H9 (cell line): ENCODE data around the gene SLC38A5. TPM values are rescaled to one million over a fixed set of nuclear protein-coding genes. Genes with fewer than 3 reads are reported as not detected.
"Not testable (repeated sequence)": the region's sequence is repeated elsewhere in the genome, so short reads cannot be mapped to it uniquely, and the experiment has no call there.

Experiments
- DNase-seq: peaks from one replicate; pipeline ENCODE4 v3.0.0-alpha.2; 2017
- H2AFZ ChIP-seq: one replicate; pipeline ENCODE4 v1.6.1; 2013; ENCODE audit warnings: mild to moderate bottlenecking, low read length, control low read depth, moderate library complexity
- H2AK5ac ChIP-seq: 2 replicates; pipeline ENCODE4 v1.6.1; 2013; ENCODE audit warnings: low read length, control low read depth, mixed read lengths; ENCODE audit not compliant: insufficient read length
- H2BK120ac ChIP-seq: one replicate; pipeline ENCODE4 v1.6.1; 2013; ENCODE audit warnings: low read depth, mild to moderate bottlenecking, low read length, control low read depth, inconsistent platforms; ENCODE audit not compliant: poor library complexity, severe bottlenecking
- H2BK12ac ChIP-seq: 2 replicates; pipeline ENCODE4 v1.6.1; 2013; ENCODE audit warnings: low read length, control low read depth, mixed read lengths, low read depth; ENCODE audit not compliant: insufficient read length
- H2BK15ac ChIP-seq: 2 replicates; pipeline ENCODE4 v1.6.1; 2013; ENCODE audit warnings: low read depth, low read length, control low read depth
- H2BK20ac ChIP-seq: one replicate; pipeline ENCODE4 v1.6.1; 2013; ENCODE audit warnings: low read depth, mild to moderate bottlenecking, low read length, control low read depth, inconsistent platforms; ENCODE audit not compliant: poor library complexity, severe bottlenecking
- H2BK5ac ChIP-seq: 2 replicates; pipeline ENCODE4 v1.6.1; 2013; ENCODE audit warnings: low read length, control low read depth, mixed read lengths; ENCODE audit not compliant: insufficient read length
- H3K14ac ChIP-seq: 2 replicates; pipeline ENCODE4 v1.6.1; 2013; ENCODE audit warnings: low read length, control low read depth; ENCODE audit not compliant: insufficient read depth
- H3K18ac ChIP-seq: 2 replicates; pipeline ENCODE4 v1.6.1; 2013; ENCODE audit warnings: low read depth, mild to moderate bottlenecking, mixed read lengths, low read length, control low read depth; ENCODE audit not compliant: insufficient read length
- H3K23ac ChIP-seq: 2 replicates; pipeline ENCODE4 v1.6.1; 2013; ENCODE audit warnings: low read length, control low read depth, mixed read lengths, low read depth; ENCODE audit not compliant: insufficient read length
- H3K23me2 ChIP-seq: 2 replicates; pipeline ENCODE4 v1.6.1; 2013; ENCODE audit warnings: low read depth, mild to moderate bottlenecking, mixed read lengths, low read length, control low read depth; ENCODE audit not compliant: insufficient read length, poor library complexity, severe bottlenecking
- H3K27ac ChIP-seq: 2 replicates; pipeline ENCODE4 v1.5.1; 2013; ENCODE audit warnings: low read length, control low read depth, mixed read lengths, low read depth; ENCODE audit not compliant: insufficient read length
- H3K27me3 ChIP-seq: 2 replicates; pipeline ENCODE4 v1.6.1; 2013; ENCODE audit warnings: low read length, control low read depth, inconsistent platforms; ENCODE audit not compliant: insufficient read depth
- H3K4ac ChIP-seq: 2 replicates; pipeline ENCODE4 v1.6.1; 2013; ENCODE audit warnings: low read depth, mild to moderate bottlenecking, control low read depth, inconsistent platforms, low read length, moderate library complexity
- H3K4me1 ChIP-seq: 2 replicates; pipeline ENCODE4 v1.6.1; 2013; ENCODE audit warnings: low read length, control low read depth, inconsistent platforms; ENCODE audit not compliant: insufficient read depth
- H3K4me2 ChIP-seq: 2 replicates; pipeline ENCODE4 v1.6.1; 2013; ENCODE audit warnings: low read length, control low read depth, mixed read lengths; ENCODE audit not compliant: insufficient read length, insufficient read depth
- H3K56ac ChIP-seq: 2 replicates; pipeline ENCODE4 v1.6.1; 2013; ENCODE audit warnings: low read depth, mild to moderate bottlenecking, mixed read lengths, low read length, control low read depth; ENCODE audit not compliant: insufficient read length
- H3K79me1 ChIP-seq: 2 replicates; pipeline ENCODE4 v1.6.1; 2013; ENCODE audit warnings: low read depth, mild to moderate bottlenecking, moderate library complexity, low read length, control low read depth, inconsistent platforms; ENCODE audit not compliant: insufficient read depth, poor library complexity, severe bottlenecking
- H3K79me2 ChIP-seq: 2 replicates; pipeline ENCODE4 v1.6.1; 2013; ENCODE audit warnings: low read length, control low read depth, inconsistent platforms; ENCODE audit not compliant: insufficient read depth
- H3K9ac ChIP-seq: 2 replicates; pipeline ENCODE4 v1.6.1; 2013; ENCODE audit warnings: low read length, control low read depth, mixed read lengths; ENCODE audit not compliant: insufficient read length; ENCODE audit errors: extremely low read depth
- H3K9me3 ChIP-seq: one replicate; pipeline ENCODE4 v1.6.1; 2013; ENCODE audit warnings: low read depth, low read length, inconsistent platforms; ENCODE audit not compliant: control insufficient read depth
- H3T11ph ChIP-seq: one replicate; pipeline ENCODE4 v1.6.1; 2013; ENCODE audit warnings: mild to moderate bottlenecking, low read length, control low read depth, inconsistent platforms
- H4K20me1 ChIP-seq: one replicate; pipeline ENCODE4 v1.6.1; 2013; ENCODE audit not compliant: control insufficient read depth, insufficient read length, insufficient read depth
- H4K5ac ChIP-seq: 2 replicates; pipeline ENCODE4 v1.6.1; 2013; ENCODE audit warnings: low read depth, mild to moderate bottlenecking, mixed read lengths, low read length, control low read depth; ENCODE audit not compliant: insufficient read length
- H4K8ac ChIP-seq: replicated peaks from 2 replicates; pipeline ENCODE4 v1.6.1; 2013; ENCODE audit warnings: low read length, control low read depth, mixed read lengths, low read depth; ENCODE audit not compliant: insufficient read length
- H4K91ac ChIP-seq: 2 replicates; pipeline ENCODE4 v1.6.1; 2013; ENCODE audit warnings: low read depth, mild to moderate bottlenecking, moderate library complexity, mixed read lengths, low read length, control low read depth; ENCODE audit not compliant: insufficient read length
- H3K27ac Mint-ChIP-seq, 3 experiments: 2 replicates in 2 of 3; 3 replicates in 1 of 3; pipeline ENCODE4 v1.8.0; 2020 to 2021; ENCODE audit warnings: mixed read lengths in 3 of 3, mild to moderate bottlenecking in 1 of 3, moderate library complexity in 1 of 3
- H3K27me3 Mint-ChIP-seq: 2 replicates; pipeline ENCODE4 v1.8.0; 2021; ENCODE audit warnings: low read depth, mild to moderate bottlenecking, moderate library complexity, mixed read lengths
- H3K36me3 Mint-ChIP-seq, 3 experiments: 2 replicates in 2 of 3; 3 replicates in 1 of 3; pipeline ENCODE4 v1.8.0; 2020 to 2021; ENCODE audit warnings: low read depth in 3 of 3, mixed read lengths in 3 of 3; ENCODE audit not compliant: insufficient read depth in 1 of 3
- H3K4me1 Mint-ChIP-seq, 2 experiments: 2 replicates each; pipeline ENCODE4 v1.8.0; 2020; ENCODE audit warnings: mixed read lengths in 2 of 2
- H3K4me3 Mint-ChIP-seq, 2 experiments: 2 replicates in 1 of 2; 3 replicates in 1 of 2; pipeline ENCODE4 v1.8.0; 2020 to 2021; ENCODE audit warnings: mild to moderate bottlenecking in 2 of 2, mixed read lengths in 2 of 2, moderate library complexity in 1 of 2
- H3K9me3 Mint-ChIP-seq, 2 experiments: 2 replicates in 1 of 2; 3 replicates in 1 of 2; pipeline ENCODE4 v1.8.0; 2020; ENCODE audit warnings: mild to moderate bottlenecking in 2 of 2, mixed read lengths in 2 of 2, moderate library complexity in 1 of 2
- WGBS: extraction: QIAGEN DNeasy Blood & Tissue Kit; methylation state at CpG from one replicate; pipeline ENCODE4 v1.1.7; 2013; ENCODE audit warnings: missing lambda C conversion rate, low lambda C conversion rate, mixed read lengths; ENCODE audit not compliant: insufficient read length; ENCODE audit errors: extremely low coverage; 5-methylcytosine and 5-hydroxymethylcytosine counted together
- total RNA-seq: library from RNA; stranded (reverse); gene quantifications from 2 replicates; pipeline ENCODE4 v1.2.1, GENCODE V29; 2021

The SLC38A5 gene
- total RNA-seq, 1 experiment from 2014 or later = 28.3 TPM

- not testable (repeated sequence) for H2BK20ac ChIP-seq, H3K9ac ChIP-seq, H3K18ac ChIP-seq, H3K56ac ChIP-seq, H3K79me2 ChIP-seq, H3K9me3 ChIP-seq, H3K4ac ChIP-seq, H3K4me2 ChIP-seq, H3K4me1 Mint-ChIP-seq, H3K27me3 Mint-ChIP-seq, H4K5ac ChIP-seq, DNase-seq, H4K91ac ChIP-seq, H3K4me1 ChIP-seq, H3K36me3 Mint-ChIP-seq, H3K27me3 ChIP-seq, H3K79me1 ChIP-seq, H2BK120ac ChIP-seq, H2BK5ac ChIP-seq, H2BK12ac ChIP-seq, H3T11ph ChIP-seq, H3K23me2 ChIP-seq, H4K20me1 ChIP-seq, H3K9me3 Mint-ChIP-seq, H2BK15ac ChIP-seq, H3K23ac ChIP-seq, H3K27ac ChIP-seq, H3K4me3 Mint-ChIP-seq, H2AK5ac ChIP-seq, H3K27ac Mint-ChIP-seq, H4K8ac ChIP-seq, H3K14ac ChIP-seq, H2AFZ ChIP-seq
- WGBS = no CpG with 5 or more reads among the region's 15 CpGs
Observed at GRCh38 chrX:48411860-48412259, 58.2 kb downstream of the SLC38A5 start, which contains the start of gene SSX4B. TSS of gene SSX4B (minus strand) at chrX:48411960. CDS start at chrX:48411372, 588 bp downstream.

Other genes starting within 250 kb of the SLC38A5 start
- gene SSX1, start 214.9 kb downstream of the SLC38A5 start, total RNA-seq = not detected in 2 replicates
- gene SSX3, start 113.6 kb downstream of the SLC38A5 start, total RNA-seq = not detected in 2 replicates
- gene SSX4, start 86.7 kb downstream of the SLC38A5 start, total RNA-seq = 0.29 TPM in 1 of 2 replicates, not detected in the other
- 0.29 TPM in 1 of 2 replicates, not detected in the other for gene SSX4B, start 58.3 kb downstream of the SLC38A5 start, total RNA-seq
- 49.4 and 52.8 TPM in 2 replicates for gene FTSJ1, start 5.9 kb upstream of the SLC38A5 start, total RNA-seq
- 12.6 and 13.2 TPM in 2 replicates for gene PORCN, start 38.7 kb upstream of the SLC38A5 start, total RNA-seq
- 117 and 124 TPM in 2 replicates for gene EBP, start 51.5 kb upstream of the SLC38A5 start, total RNA-seq
- gene TBC1D25, start 69.5 kb upstream of the SLC38A5 start, total RNA-seq = 9.6 and 10.2 TPM in 2 replicates
- gene RBM3, start 104.2 kb upstream of the SLC38A5 start, total RNA-seq = 259 and 264 TPM in 2 replicates
- gene WDR13, start 127.2 kb upstream of the SLC38A5 start, total RNA-seq = 29.4 and 30.0 TPM in 2 replicates
- gene WAS, start 213.5 kb upstream of the SLC38A5 start, total RNA-seq = 0.24 and 0.61 TPM in 2 replicates
- 16.2 and 17.4 TPM in 2 replicates for gene SUV39H1, start 226.5 kb upstream of the SLC38A5 start, total RNA-seq